GM18519 (cell line): ENCODE results near the gene MPLKIP.
A peak's percentile ranks its signal among the peaks of the same experiment; 100 is the strongest.
"Not testable (repeated sequence)": the region's sequence is repeated elsewhere in the genome, so short reads cannot be mapped to it uniquely, and the experiment has no call there.

ENCODE experiments used
- ATAC-seq: cut with Tn5 transposase; IDR thresholded peaks from one replicate; pipeline ENCODE4 v1.9.1; 2021; ENCODE audit warnings: mild to moderate bottlenecking, moderate library complexity; ENCODE audit not compliant: unreplicated experiment, low FRiP score

MPLKIP gene

DNA sequence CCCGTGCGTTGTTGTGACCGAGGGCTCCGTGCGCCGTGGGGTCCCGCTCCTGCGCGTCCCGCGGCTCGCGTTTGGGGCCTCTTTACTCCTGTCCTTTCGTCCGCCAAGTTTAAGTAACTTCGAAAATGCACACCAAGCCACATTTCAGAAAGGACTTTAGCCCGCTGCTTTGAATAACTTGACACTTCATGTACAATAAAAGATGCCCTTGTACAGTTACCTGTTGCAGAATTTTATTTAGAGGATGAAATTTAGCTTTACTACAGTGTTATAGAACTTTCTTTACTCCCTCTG lies 842 bp upstream of the MPLKIP start:
- ATAC-seq = no peak

DNA sequence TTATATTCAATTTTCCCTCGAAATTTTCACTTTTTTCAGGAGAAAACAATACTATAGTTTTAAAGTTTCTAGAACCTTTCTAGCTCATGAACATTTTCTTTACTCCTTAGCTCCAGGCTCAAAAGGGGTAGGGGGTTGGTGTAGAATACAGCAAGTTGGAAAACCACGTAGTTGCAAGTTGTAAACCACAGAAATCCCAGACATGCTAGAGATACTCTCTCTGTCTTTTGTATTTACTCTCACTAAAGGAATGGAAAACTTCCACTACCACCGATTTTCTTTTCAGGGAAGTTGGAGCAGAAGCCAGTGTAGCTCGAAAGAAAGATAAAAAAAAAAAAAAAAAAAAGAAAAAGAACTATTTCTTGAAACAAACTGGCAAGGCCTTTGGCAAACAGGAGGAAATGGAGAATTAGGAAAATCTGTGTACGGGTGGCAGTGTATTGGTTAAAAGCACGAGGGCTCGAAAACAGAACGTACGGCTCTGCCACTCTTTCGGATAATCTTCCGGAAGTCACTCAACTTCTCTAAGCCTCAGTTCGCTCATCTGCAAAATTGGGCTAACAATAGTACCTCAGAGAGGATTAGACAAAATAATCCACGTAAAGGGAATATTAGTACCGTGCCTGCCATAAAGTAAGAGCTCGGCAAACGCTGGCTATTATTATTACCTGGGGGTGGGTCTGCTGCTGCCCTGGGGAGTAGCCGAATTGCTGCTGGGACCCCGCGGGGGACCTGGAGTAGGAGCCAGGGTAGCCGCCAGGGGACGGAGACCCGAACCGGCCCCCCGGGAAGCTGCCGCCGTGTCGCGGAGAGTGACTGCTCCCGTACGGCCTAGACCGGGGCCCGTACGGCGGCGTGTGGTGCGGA lies 628 bp downstream of the MPLKIP start:
- peak; percentile 3 for ATAC-seq

DNA sequence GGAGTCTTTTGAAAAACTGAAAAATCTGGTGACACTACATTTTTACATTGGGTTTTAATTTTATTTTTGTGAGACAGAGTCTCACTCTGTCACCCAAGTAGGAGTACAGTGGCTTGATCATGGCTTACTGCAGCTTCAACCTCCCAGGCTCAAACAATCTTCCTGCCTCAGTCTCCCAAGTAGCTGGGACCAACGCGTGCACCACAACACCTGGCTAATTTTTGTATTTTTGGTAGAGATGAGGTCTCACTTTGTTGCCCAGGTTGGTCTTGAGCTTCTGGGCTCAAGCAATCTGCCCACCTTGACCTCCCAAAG lies 11.5 kb downstream of the MPLKIP start:
- ATAC-seq = no peak

- not testable (repeated sequence) for ATAC-seq
These were observed 12.1 kb downstream of the MPLKIP start for GRCh38 chr7:40122100-40122939.

GRCh38 chr7:40120020-40120419 lies 14.4 kb downstream of the MPLKIP start:
- ATAC-seq = no peak

DNA sequence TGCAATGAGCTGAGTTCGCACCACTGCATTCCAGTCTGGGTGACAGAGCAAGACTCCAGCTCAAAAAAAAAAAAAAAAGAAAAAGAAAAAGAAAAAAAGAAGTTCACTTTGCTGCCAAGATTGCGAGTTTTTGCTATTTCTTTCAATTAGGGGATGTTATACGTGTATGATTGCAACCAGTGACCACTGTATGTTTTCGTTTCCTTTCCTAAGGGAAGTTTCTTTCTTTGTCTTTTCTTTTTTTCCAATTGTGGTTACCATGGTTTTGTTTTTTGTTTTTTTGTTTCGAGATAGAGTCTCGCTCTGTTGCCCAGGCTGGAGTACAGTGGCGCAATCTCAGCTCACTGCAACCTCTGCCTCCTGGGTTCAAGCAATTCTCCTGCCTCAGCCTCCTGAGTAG lies 16.2 kb downstream of the MPLKIP start:
- ATAC-seq = not testable (repeated sequence)

GRCh38 chr7:40117199-40117598 lies 17.2 kb downstream of the MPLKIP start:
- not testable (repeated sequence) for ATAC-seq

DNA sequence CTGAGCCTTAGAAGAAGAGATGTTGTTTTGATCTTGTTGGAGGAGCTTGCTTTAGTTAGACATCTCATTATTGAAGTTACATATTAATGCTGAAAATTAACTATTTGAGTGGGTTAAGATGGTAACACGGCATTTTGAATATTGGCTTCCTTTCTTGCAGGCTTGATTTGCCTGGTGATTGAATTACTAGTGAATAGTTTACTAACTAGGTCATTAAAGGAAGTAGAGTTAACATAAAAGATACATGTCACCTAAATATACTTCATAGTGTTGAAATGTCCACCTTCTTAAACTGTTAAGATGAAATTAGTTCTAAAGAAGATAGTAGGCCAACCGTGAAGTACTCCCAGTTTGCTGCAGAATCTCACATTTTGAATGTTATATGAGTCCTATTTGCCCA lies 18.5 kb downstream of the MPLKIP start:
- ATAC-seq = no peak

GRCh38 chr7:40105879-40106473 lies 28.4 kb downstream of the MPLKIP start:
- ATAC-seq = no peak

- no peak for ATAC-seq
These were observed 31.5 kb downstream of the MPLKIP start for GRCh38 chr7:40102897-40103296.

DNA sequence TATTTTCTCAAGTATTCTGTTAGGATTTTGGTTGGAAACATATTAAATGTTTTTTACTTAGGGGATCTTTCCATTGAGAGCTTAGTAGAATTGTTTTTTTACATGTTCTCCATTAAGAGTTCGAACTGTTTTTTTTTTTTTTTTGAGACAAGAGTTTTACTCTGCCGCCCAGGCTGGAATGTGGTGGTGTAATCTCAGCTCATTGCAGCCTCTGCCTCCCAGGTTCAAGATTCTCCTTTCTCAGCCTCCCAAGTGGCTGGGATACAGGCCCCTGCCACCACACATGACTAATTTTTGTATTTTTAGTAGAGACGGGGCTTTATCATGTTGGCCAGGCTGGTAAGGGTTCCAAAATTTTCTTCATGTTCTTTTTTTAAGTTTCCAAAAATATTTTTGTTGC lies 33.2 kb downstream of the MPLKIP start:
- ATAC-seq = no peak

- no peak for ATAC-seq
These were observed 34.6 kb downstream of the MPLKIP start for GRCh38 chr7:40099837-40100236.

- ATAC-seq = no peak
These were observed 35.6 kb downstream of the MPLKIP start for GRCh38 chr7:40098810-40099209.

DNA sequence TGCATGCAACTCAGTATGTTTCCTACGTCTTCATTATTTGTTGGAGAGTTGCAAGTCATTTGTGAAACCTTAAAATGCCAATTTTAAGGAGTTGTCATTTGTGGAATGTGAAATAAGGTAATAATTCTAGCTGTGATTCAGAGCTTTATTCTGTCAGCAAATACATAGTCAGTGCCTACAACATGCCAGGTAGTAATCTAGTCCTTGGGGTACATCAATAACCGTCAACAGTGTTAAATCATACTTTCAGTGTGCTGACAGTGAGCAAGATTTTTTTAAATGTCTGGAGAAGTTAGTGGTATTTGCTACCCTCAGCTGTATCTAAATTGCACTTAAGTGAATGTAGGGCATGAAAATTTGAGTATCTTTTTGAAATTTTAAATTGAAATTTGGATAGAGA lies 36.7 kb downstream of the MPLKIP start:
- ATAC-seq = no peak

DNA sequence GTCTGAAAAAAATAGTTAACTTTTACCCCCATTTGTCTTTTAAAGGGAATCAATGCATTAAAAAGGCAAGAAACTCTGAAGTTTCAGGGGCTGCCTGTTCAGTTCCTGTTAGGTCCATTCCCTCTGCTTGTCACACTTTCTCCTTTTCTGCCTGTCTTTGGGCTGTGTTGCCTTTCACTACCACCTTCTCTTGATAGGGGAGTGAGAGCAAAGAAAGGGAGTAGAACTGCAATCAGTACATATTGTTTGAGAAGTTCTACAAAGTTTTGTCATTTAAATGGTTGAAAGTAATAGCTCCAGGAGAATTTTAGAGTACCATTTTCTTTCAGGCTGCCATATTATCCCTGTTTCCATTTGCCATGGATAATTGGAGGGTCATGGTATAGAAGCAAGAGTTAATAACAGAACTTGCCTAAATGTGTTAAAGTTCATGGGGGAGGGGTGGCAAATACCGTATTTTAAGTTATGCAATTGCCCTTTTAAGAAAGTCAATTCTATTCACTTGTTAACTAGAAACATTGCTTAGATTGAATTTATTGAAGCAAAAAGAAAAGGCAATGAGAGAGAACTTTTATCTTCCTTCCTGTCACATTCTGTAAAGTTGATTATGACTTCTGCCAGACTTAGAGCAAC lies 38.6 kb downstream of the MPLKIP start:
- no peak for ATAC-seq

- no peak for ATAC-seq
These were observed 39.2 kb downstream of the MPLKIP start for GRCh38 chr7:40095230-40095629.

GRCh38 chr7:40093631-40094350 lies 40.6 kb downstream of the MPLKIP start:
- ATAC-seq = no peak

- ATAC-seq = no peak
These were observed 42.2 kb downstream of the MPLKIP start for GRCh38 chr7:40092182-40092581.

DNA sequence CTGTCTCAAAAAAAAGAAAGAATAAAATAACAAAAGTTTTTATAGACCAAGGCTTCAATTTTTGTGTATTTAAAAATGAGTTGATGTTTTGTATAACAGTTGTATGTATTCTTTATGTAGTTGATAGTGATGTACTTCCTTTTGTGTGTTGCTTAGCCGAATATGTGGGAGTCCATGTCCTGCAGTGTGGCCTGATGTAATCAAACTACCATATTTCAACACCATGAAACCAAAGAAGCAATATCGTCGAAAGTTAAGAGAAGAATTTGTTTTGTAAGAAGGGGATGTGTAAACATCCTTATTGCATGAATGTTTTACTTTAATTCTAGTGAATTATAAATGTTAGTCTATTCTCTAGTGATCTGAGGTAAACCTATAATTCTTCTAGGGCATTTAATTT lies 56.6 kb downstream of the MPLKIP start:
- ATAC-seq = no peak
